Brain microvascular endothelial cell (primary cell): ENCODE results near the gene HEBP1.

Source experiments
- DNase-seq: peaks from one replicate; pipeline ENCODE4 v3.0.0-alpha.2; 2020
- H3K27ac ChIP-seq: fragments of 250-450 bp; sonication (Bioruptor Pico); 2 replicates; pipeline ENCODE4 v1.5.1; 2020; ENCODE audit warnings: mild to moderate bottlenecking, moderate library complexity
- H3K27me3 ChIP-seq: fragments of 250-450 bp; sonication (Bioruptor Pico); replicated peaks from 2 replicates; pipeline ENCODE4 v1.5.1; 2020; ENCODE audit warnings: mild to moderate bottlenecking
- H3K36me3 ChIP-seq: fragments of 250-450 bp; sonication (Bioruptor Pico); replicated peaks from 2 replicates; pipeline ENCODE4 v1.5.1; 2020; ENCODE audit warnings: mild to moderate bottlenecking
- H3K4me3 ChIP-seq: 2 replicates; pipeline ENCODE4 v1.5.1; 2011; ENCODE audit warnings: low read depth, mild to moderate bottlenecking, control low read depth, low read length, moderate library complexity
- CTCF ChIP-seq: IDR thresholded peaks from 2 replicates; pipeline ENCODE4 v1.5.1; 2011; ENCODE audit warnings: low read depth, mild to moderate bottlenecking, moderate library complexity, low read length, control low read depth, inconsistent platforms; ENCODE audit errors: missing control alignments
- in situ Hi-C: cut with HindIII; loops from 2 replicates; pipeline ENCODE4 v1.10.0; 2017; ENCODE audit warnings: low sequenced_read_pairs, low pct_ligation_motif_present

HEBP1 gene

GRCh38 chr12:12977231-12977630, 22.8 kb downstream of the HEBP1 start:
- Histone ChIP-seq H3K36me3 (peaks cover 9% of the 10 kb centered on the region), H3K27me3 (no peaks in the 10 kb centered on the region), H3K4me3 (no peak overlapping the region), H3K27ac (no peak overlapping the region)
- TF ChIP-seq CTCF: no peak
- in situ Hi-C loops: loop anchor here (25.0 kb wide), 1 partner anchor 235 kb away; no protein-coding TSS in a partner anchor
- no peak for DNase-seq

GRCh38 chr12:12976366-12976765, 23.7 kb downstream of the HEBP1 start:
- H3K27ac ChIP-seq: peak overlapping the region; percentile 86
- TF ChIP-seq CTCF: no peak
- DNase-seq: peak; percentile 97
- H3K36me3 ChIP-seq: peaks cover 9% of the 10 kb centered on the region
- H3K4me3 ChIP-seq: no peak overlapping the region
- no peaks in the 10 kb centered on the region for H3K27me3 ChIP-seq
- in situ Hi-C loops: loop anchor here (25.0 kb wide), 1 partner anchor 236 kb away; no protein-coding TSS in a partner anchor

- H3K4me3 ChIP-seq: no peak overlapping the region
- peaks cover 9% of the 10 kb centered on the region for H3K36me3 ChIP-seq
- in situ Hi-C loops: loop anchor here (25.0 kb wide), 1 partner anchor 237 kb away; no protein-coding TSS in a partner anchor
- peak; percentile 85 for TF ChIP-seq CTCF
- peak; percentile 50 for DNase-seq
- H3K27me3 ChIP-seq: no peaks in the 10 kb centered on the region
- peak overlapping the region; percentile 86 for H3K27ac ChIP-seq
Observed at GRCh38 chr12:12975322-12976077, 24.6 kb downstream of the HEBP1 start.

GRCh38 chr12:12974211-12974610, 25.9 kb downstream of the HEBP1 start:
- in situ Hi-C loops: no loop called here
- Histone ChIP-seq H3K27me3 (no peaks in the 10 kb centered on the region), H3K4me3 (no peak overlapping the region), H3K27ac (no peak overlapping the region), H3K36me3 (peaks cover 9% of the 10 kb centered on the region)
- no peak for DNase-seq
- no peak for TF ChIP-seq CTCF

- no peak for DNase-seq
- H3K36me3 ChIP-seq: peaks cover 9% of the 10 kb centered on the region
- H3K27ac ChIP-seq: no peak overlapping the region
- H3K4me3 ChIP-seq: no peak overlapping the region
- H3K27me3 ChIP-seq: no peaks in the 10 kb centered on the region
- TF ChIP-seq CTCF: no peak
- in situ Hi-C loops: no loop called here
Observed at GRCh38 chr12:12973019-12973418, 27.0 kb downstream of the HEBP1 start.
